Skeletal muscle satellite cell (primary cell): ENCODE data around the gene NAA40.

Experiments
- H3K27me3 ChIP-seq: 2 replicates; pipeline ENCODE4 v1.7.0; 2013; ENCODE audit warnings: low read length; ENCODE audit not compliant: control insufficient read depth, insufficient read depth
- H3K36me3 ChIP-seq: 2 replicates; pipeline ENCODE4 v1.7.0; 2013; ENCODE audit warnings: mild to moderate bottlenecking, control low read depth, low read length; ENCODE audit not compliant: insufficient read depth
- H3K4me1 ChIP-seq: 2 replicates; pipeline ENCODE4 v1.7.0; 2013; ENCODE audit warnings: low read length; ENCODE audit not compliant: control insufficient read depth, insufficient read depth
- H3K4me2 ChIP-seq: 2 replicates; pipeline ENCODE4 v1.7.0; 2013; ENCODE audit warnings: mild to moderate bottlenecking, low read length
- H3K4me3 ChIP-seq: 2 replicates; pipeline ENCODE4 v1.7.0; 2013; ENCODE audit warnings: low read length
- H3K9ac ChIP-seq: 2 replicates; pipeline ENCODE4 v1.7.0; 2013; ENCODE audit warnings: mild to moderate bottlenecking, low read depth, low read length, moderate library complexity
- H3K9me3 ChIP-seq: replicated peaks from 2 replicates; pipeline ENCODE4 v1.7.0; 2013; ENCODE audit warnings: mild to moderate bottlenecking, control low read depth, low read length

The NAA40 gene

GRCh38 chr11:63920939-63921417 lies 17.8 kb upstream of the NAA40 start:
- no peak overlapping the region for H3K9ac ChIP-seq
- peaks cover 38% of the 10 kb centered on the region for H3K4me1 ChIP-seq
- H3K36me3 ChIP-seq = no peaks in the 10 kb centered on the region
- no peak overlapping the region for H3K4me3 ChIP-seq
- H3K4me2 ChIP-seq = no peak overlapping the region
- peaks cover 17% of the 10 kb centered on the region for H3K27me3 ChIP-seq
- no peaks in the 10 kb centered on the region for H3K9me3 ChIP-seq

- H3K27me3 ChIP-seq = peaks cover 14% of the 10 kb centered on the region
- peaks cover 26% of the 10 kb centered on the region for H3K4me1 ChIP-seq
- H3K36me3 ChIP-seq = no peaks in the 10 kb centered on the region
- H3K4me2 ChIP-seq = no peak overlapping the region
- H3K9me3 ChIP-seq = no peaks in the 10 kb centered on the region
- H3K9ac ChIP-seq = no peak overlapping the region
- no peak overlapping the region for H3K4me3 ChIP-seq
Observed at GRCh38 chr11:63922673-63923192, 16.1 kb upstream of the NAA40 start.

- Histone ChIP-seq H3K4me3 (no peak overlapping the region), H3K9me3 (no peaks in the 10 kb centered on the region), H3K27me3 (peaks cover 18% of the 10 kb centered on the region), H3K4me1 (peaks cover 22% of the 10 kb centered on the region), H3K4me2 (no peak overlapping the region), H3K36me3 (no peaks in the 10 kb centered on the region), H3K9ac (no peak overlapping the region)
Observed at GRCh38 chr11:63923319-63923718, 15.5 kb upstream of the NAA40 start.

GRCh38 chr11:63929616-63930015 lies 9.2 kb upstream of the NAA40 start:
- H3K4me1 ChIP-seq = no peaks in the 10 kb centered on the region
- H3K36me3 ChIP-seq = no peaks in the 10 kb centered on the region
- no peak overlapping the region for H3K4me3 ChIP-seq
- H3K4me2 ChIP-seq = no peak overlapping the region
- H3K9ac ChIP-seq = no peak overlapping the region
- peaks cover 11% of the 10 kb centered on the region for H3K27me3 ChIP-seq
- H3K9me3 ChIP-seq = no peaks in the 10 kb centered on the region

- Histone ChIP-seq H3K9ac (no peak overlapping the region), H3K4me2 (no peak overlapping the region), H3K36me3 (no peaks in the 10 kb centered on the region), H3K9me3 (no peaks in the 10 kb centered on the region), H3K27me3 (peaks cover 11% of the 10 kb centered on the region), H3K4me1 (no peaks in the 10 kb centered on the region), H3K4me3 (no peak overlapping the region)
Observed at GRCh38 chr11:63931045-63931444, 7.8 kb upstream of the NAA40 start.

- Histone ChIP-seq H3K9me3 (no peaks in the 10 kb centered on the region), H3K36me3 (no peaks in the 10 kb centered on the region), H3K4me2 (no peak overlapping the region), H3K4me3 (no peak overlapping the region), H3K9ac (no peak overlapping the region), H3K27me3 (peaks cover 11% of the 10 kb centered on the region), H3K4me1 (no peaks in the 10 kb centered on the region)
Observed at GRCh38 chr11:63931876-63932275, 6.9 kb upstream of the NAA40 start.

GRCh38 chr11:63933459-63933858 lies 5.3 kb upstream of the NAA40 start:
- H3K36me3 ChIP-seq = no peaks in the 10 kb centered on the region
- no peaks in the 10 kb centered on the region for H3K9me3 ChIP-seq
- no peak overlapping the region for H3K9ac ChIP-seq
- peaks cover 6% of the 10 kb centered on the region for H3K4me1 ChIP-seq
- no peak overlapping the region for H3K4me3 ChIP-seq
- H3K27me3 ChIP-seq = peaks cover 7% of the 10 kb centered on the region
- no peak overlapping the region for H3K4me2 ChIP-seq

GRCh38 chr11:63937713-63938478 lies 906 bp upstream of the NAA40 start:
- Histone ChIP-seq H3K9me3 (no peaks in the 10 kb centered on the region), H3K9ac (peak overlapping the region; percentile 86), H3K4me3 (peak overlapping the region; percentile 96), H3K4me1 (peaks cover 11% of the 10 kb centered on the region), H3K36me3 (no peaks in the 10 kb centered on the region), H3K27me3 (no peaks in the 10 kb centered on the region), H3K4me2 (peak overlapping the region; percentile 96)

GRCh38 chr11:63939397-63939891 lies 642 bp downstream of the NAA40 start:
- Histone ChIP-seq H3K27me3 (no peaks in the 10 kb centered on the region), H3K9me3 (no peaks in the 10 kb centered on the region), H3K9ac (peak overlapping the region; percentile 86), H3K4me2 (peak overlapping the region; percentile 96), H3K36me3 (no peaks in the 10 kb centered on the region), H3K4me1 (peaks cover 11% of the 10 kb centered on the region), H3K4me3 (peak overlapping the region; percentile 96)

GRCh38 chr11:63940786-63941185 lies 2.0 kb downstream of the NAA40 start:
- Histone ChIP-seq H3K4me1 (peaks cover 22% of the 10 kb centered on the region), H3K27me3 (no peaks in the 10 kb centered on the region), H3K36me3 (no peaks in the 10 kb centered on the region), H3K4me3 (no peak overlapping the region), H3K9me3 (no peaks in the 10 kb centered on the region), H3K9ac (no peak overlapping the region), H3K4me2 (no peak overlapping the region)

- no peaks in the 10 kb centered on the region for H3K9me3 ChIP-seq
- H3K4me3 ChIP-seq = no peak overlapping the region
- H3K9ac ChIP-seq = no peak overlapping the region
- H3K4me1 ChIP-seq = peaks cover 22% of the 10 kb centered on the region
- no peak overlapping the region for H3K4me2 ChIP-seq
- H3K36me3 ChIP-seq = peaks cover 7% of the 10 kb centered on the region
- H3K27me3 ChIP-seq = no peaks in the 10 kb centered on the region
Observed at GRCh38 chr11:63941901-63942300, 3.1 kb downstream of the NAA40 start.

GRCh38 chr11:63942803-63943202 lies 4.0 kb downstream of the NAA40 start:
- no peaks in the 10 kb centered on the region for H3K9me3 ChIP-seq
- no peak overlapping the region for H3K4me2 ChIP-seq
- no peak overlapping the region for H3K9ac ChIP-seq
- no peaks in the 10 kb centered on the region for H3K27me3 ChIP-seq
- peaks cover 22% of the 10 kb centered on the region for H3K4me1 ChIP-seq
- H3K4me3 ChIP-seq = no peak overlapping the region
- H3K36me3 ChIP-seq = peaks cover 8% of the 10 kb centered on the region
